Nephron (organoid): ENCODE measurements around the gene NCBP2.

Experiments
- H3K27ac Mint-ChIP-seq, 3 experiments: 2 replicates each; pipeline ENCODE4 v1.8.0; 2020; ENCODE audit warnings: mixed read lengths in 3 of 3, mild to moderate bottlenecking in 2 of 3, moderate library complexity in 1 of 3
- H3K27me3 Mint-ChIP-seq: 2 replicates; pipeline ENCODE4 v1.8.0; 2021; ENCODE audit warnings: low read depth, mild to moderate bottlenecking, moderate library complexity, mixed read lengths
- H3K36me3 Mint-ChIP-seq: 2 replicates; pipeline ENCODE4 v1.8.0; 2020; ENCODE audit warnings: low read depth, mixed read lengths
- H3K4me1 Mint-ChIP-seq: 2 replicates; pipeline ENCODE4 v1.8.0; 2020; ENCODE audit warnings: mixed read lengths
- H3K4me3 Mint-ChIP-seq, 3 experiments: 2 replicates each; pipeline ENCODE4 v1.8.0; 2020; ENCODE audit warnings: mild to moderate bottlenecking in 3 of 3, mixed read lengths in 3 of 3, moderate library complexity in 2 of 3
- H3K9me3 Mint-ChIP-seq: 2 replicates; pipeline ENCODE4 v1.8.0; 2020; ENCODE audit warnings: mixed read lengths
- TF ChIP-seq, protein P1 (sequence below), 3 experiments: fragments of 200-600 bp; sonication (generic); IDR thresholded peaks; one replicate each; pipeline ENCODE4 v1.5.0; 2021; ENCODE audit warnings: antibody characterized with exemption in 3 of 3; ENCODE audit not compliant: unreplicated experiment in 3 of 3

The NCBP2 gene

DNA sequence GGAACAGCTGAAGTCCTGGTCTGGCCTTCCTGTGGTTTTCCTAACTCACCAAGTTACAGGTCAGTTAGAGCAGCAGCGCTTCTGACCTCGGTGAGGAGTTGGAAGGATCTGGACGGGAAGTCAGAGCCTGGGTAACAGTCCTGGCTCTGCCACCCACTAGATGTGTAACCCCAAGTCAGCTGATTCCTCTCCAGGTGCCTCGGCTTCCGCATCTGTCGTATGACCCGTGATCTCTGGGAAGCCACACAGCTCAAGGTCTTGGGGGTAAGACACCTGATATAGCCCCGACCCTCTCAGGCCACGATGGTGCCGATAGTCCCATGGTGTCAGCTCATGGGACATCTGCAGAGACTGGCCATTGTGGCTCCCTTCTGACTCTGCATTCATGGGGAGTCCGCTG, 34.6 kb upstream of the NCBP2 start:
- H3K27ac Mint-ChIP-seq, result no peak overlapping the region
- H3K36me3 Mint-ChIP-seq, result peaks cover 5% of the 10 kb centered on the region
- no peak overlapping the region for H3K4me3 Mint-ChIP-seq
- TF ChIP-seq, protein P1, sequence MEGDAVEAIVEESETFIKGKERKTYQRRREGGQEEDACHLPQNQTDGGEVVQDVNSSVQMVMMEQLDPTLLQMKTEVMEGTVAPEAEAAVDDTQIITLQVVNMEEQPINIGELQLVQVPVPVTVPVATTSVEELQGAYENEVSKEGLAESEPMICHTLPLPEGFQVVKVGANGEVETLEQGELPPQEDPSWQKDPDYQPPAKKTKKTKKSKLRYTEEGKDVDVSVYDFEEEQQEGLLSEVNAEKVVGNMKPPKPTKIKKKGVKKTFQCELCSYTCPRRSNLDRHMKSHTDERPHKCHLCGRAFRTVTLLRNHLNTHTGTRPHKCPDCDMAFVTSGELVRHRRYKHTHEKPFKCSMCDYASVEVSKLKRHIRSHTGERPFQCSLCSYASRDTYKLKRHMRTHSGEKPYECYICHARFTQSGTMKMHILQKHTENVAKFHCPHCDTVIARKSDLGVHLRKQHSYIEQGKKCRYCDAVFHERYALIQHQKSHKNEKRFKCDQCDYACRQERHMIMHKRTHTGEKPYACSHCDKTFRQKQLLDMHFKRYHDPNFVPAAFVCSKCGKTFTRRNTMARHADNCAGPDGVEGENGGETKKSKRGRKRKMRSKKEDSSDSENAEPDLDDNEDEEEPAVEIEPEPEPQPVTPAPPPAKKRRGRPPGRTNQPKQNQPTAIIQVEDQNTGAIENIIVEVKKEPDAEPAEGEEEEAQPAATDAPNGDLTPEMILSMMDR (IDR thresholded peaks at IDR 0.05; ENCODE audit: unreplicated experiment in 3 of 3), result no peak
- no peaks in the 10 kb centered on the region for H3K4me1 Mint-ChIP-seq
- peaks cover 16% of the 10 kb centered on the region for H3K27me3 Mint-ChIP-seq
- peaks cover 8% of the 10 kb centered on the region for H3K9me3 Mint-ChIP-seq

GRCh38 chr3:196975349-196975748, 33.0 kb upstream of the NCBP2 start:
- H3K27me3 Mint-ChIP-seq, result peaks cover 23% of the 10 kb centered on the region
- H3K4me1 Mint-ChIP-seq, result no peaks in the 10 kb centered on the region
- H3K36me3 Mint-ChIP-seq, result no peaks in the 10 kb centered on the region
- H3K9me3 Mint-ChIP-seq, result no peaks in the 10 kb centered on the region
- TF ChIP-seq, protein P1 (IDR thresholded peaks at IDR 0.05; ENCODE audit: unreplicated experiment in 3 of 3), result no peak
- H3K27ac Mint-ChIP-seq, result no peak overlapping the region
- H3K4me3 Mint-ChIP-seq, result no peak overlapping the region

GRCh38 chr3:196974661-196975060, 32.3 kb upstream of the NCBP2 start:
- H3K27me3 Mint-ChIP-seq, result peaks cover 27% of the 10 kb centered on the region
- H3K4me3 Mint-ChIP-seq, result no peak overlapping the region
- TF ChIP-seq, protein P1 (IDR thresholded peaks at IDR 0.05; ENCODE audit: unreplicated experiment in 3 of 3), result no peak
- no peaks in the 10 kb centered on the region for H3K9me3 Mint-ChIP-seq
- H3K27ac Mint-ChIP-seq, result no peak overlapping the region
- no peaks in the 10 kb centered on the region for H3K36me3 Mint-ChIP-seq
- H3K4me1 Mint-ChIP-seq, result no peaks in the 10 kb centered on the region

- Mint-ChIP-seq H3K27me3 (peaks cover 40% of the 10 kb centered on the region), H3K9me3 (no peaks in the 10 kb centered on the region), H3K4me1 (no peaks in the 10 kb centered on the region), H3K36me3 (no peaks in the 10 kb centered on the region), H3K4me3 (peak overlapping the region; percentile 32 to 87 (median 85)), H3K27ac (no peak overlapping the region)
- TF ChIP-seq, protein P1 (IDR thresholded peaks at IDR 0.05; ENCODE audit: unreplicated experiment in 3 of 3), result no peak
Observed at GRCh38 chr3:196971094-196971698, 28.9 kb upstream of the NCBP2 start.

GRCh38 chr3:196970547-196971093, 28.3 kb upstream of the NCBP2 start:
- peak overlapping the region; percentile 82 to 87 (median 85) for H3K4me3 Mint-ChIP-seq
- TF ChIP-seq, protein P1 (IDR thresholded peaks at IDR 0.05; ENCODE audit: unreplicated experiment in 3 of 3), result no peak

More at GRCh38 chr3:196970547-196971093, 28.3 kb upstream of the NCBP2 start:
- Mint-ChIP-seq H3K27me3 (peaks cover 46% of the 10 kb centered on the region), H3K9me3 (no peaks in the 10 kb centered on the region), H3K4me1 (no peaks in the 10 kb centered on the region), H3K27ac (no peak overlapping the region), H3K36me3 (no peaks in the 10 kb centered on the region)
